PC-9 (cell line): ENCODE results near the gene ANKAR. TPM values are rescaled to one million over a fixed set of nuclear protein-coding genes. Genes with fewer than 3 reads are reported as not detected.

Experiments used
- BruUV-seq: library from RNA; stranded (reverse); fragments of 400-500 nt; replicated peaks from 2 replicates; lab custom pipeline; 2021; lab: Mats Ljungman, UMichigan
- CTCF ChIA-PET: fragments of 300-600 bp; sonication (Branson Sonifier 250); formaldehyde crosslinking; loops from one replicate; lab custom pipeline; 2022; ENCODE audit warnings: antibody characterized with exemption; lab: Charles Lee
- POLR2A ChIA-PET: fragments of 300-600 bp; sonication (Branson Sonifier 250); formaldehyde crosslinking; loops from one replicate; lab custom pipeline; 2022; ENCODE audit warnings: antibody characterized with exemption; ENCODE audit not compliant: unreplicated experiment; lab: Charles Lee
- DNase-seq, 2 experiments: peaks; one replicate each; pipeline versions ENCODE4 v3.0.0 to v3.0.0-alpha.2; 2015 to 2022; ENCODE audit warnings: mixed read lengths in 1 of 2
- H2AFZ ChIP-seq: fragments of 200-600 bp; sonication (generic); 2 replicates; pipeline ENCODE4 v1.8.1; 2017; ENCODE audit warnings: antibody characterized with exemption
- H3F3A ChIP-seq: fragments of 200-600 bp; sonication (generic); 2 replicates; pipeline ENCODE4 v1.8.1; 2017; ENCODE audit warnings: antibody characterized with exemption, mild to moderate bottlenecking, low read depth; ENCODE audit not compliant: insufficient read depth
- H3K27ac ChIP-seq: fragments of 200-600 bp; sonication (generic); 2 replicates; pipeline ENCODE4 v1.6.1; 2016; ENCODE audit warnings: mixed run types
- H3K27me3 ChIP-seq: fragments of 200-600 bp; sonication (generic); 2 replicates; pipeline ENCODE4 v1.6.1; 2016; ENCODE audit warnings: low read depth, mixed run types; ENCODE audit not compliant: insufficient read depth
- H3K36me3 ChIP-seq: fragments of 200-600 bp; sonication (generic); 2 replicates; pipeline ENCODE4 v1.6.1; 2016; ENCODE audit warnings: low read depth, mixed run types
- H3K4me1 ChIP-seq: fragments of 200-600 bp; sonication (generic); replicated peaks from 2 replicates; pipeline ENCODE4 v1.6.1; 2016; ENCODE audit warnings: mixed run types; ENCODE audit not compliant: insufficient read depth
- H3K4me2 ChIP-seq: fragments of 200-600 bp; sonication (generic); 2 replicates; pipeline ENCODE4 v1.6.1; 2017; ENCODE audit warnings: mixed run types
- H3K4me3 ChIP-seq: fragments of 200-600 bp; sonication (generic); 2 replicates; pipeline ENCODE4 v1.6.1; 2016; ENCODE audit warnings: mixed run types
- H3K79me2 ChIP-seq: fragments of 200-600 bp; sonication (generic); 2 replicates; pipeline ENCODE4 v1.6.1; 2017; ENCODE audit warnings: low read depth, mixed run types
- H3K9me2 ChIP-seq: fragments of 200-600 bp; sonication (generic); 2 replicates; pipeline ENCODE4 v1.8.1; 2017; ENCODE audit warnings: mild to moderate bottlenecking; ENCODE audit not compliant: insufficient read depth
- H3K9me3 ChIP-seq: fragments of 200-600 bp; sonication (generic); 2 replicates; pipeline ENCODE4 v1.8.1; 2016; ENCODE audit warnings: low read depth; ENCODE audit not compliant: insufficient read depth
- H4K20me1 ChIP-seq: fragments of 200-600 bp; sonication (generic); 2 replicates; pipeline ENCODE4 v1.8.1; 2017; ENCODE audit not compliant: insufficient read depth
- EZH2 ChIP-seq: fragments of 200-600 bp; sonication (generic); IDR thresholded peaks from 2 replicates; pipeline ENCODE4 v1.8.0; 2017; ENCODE audit warnings: antibody characterized with exemption, low read depth
- intact Hi-C: fragments of 100-400 bp; cut with micrococcal nuclease; formaldehyde crosslinking; loops from one replicate; pipeline ENCODE4 v1.10.0; 2022; ENCODE audit not compliant: unreplicated experiment
- total RNA-seq: library from RNA; stranded (reverse); gene quantifications from 2 replicates; pipeline ENCODE4 v1.2.3, GENCODE V29; 2021
- TF ChIP-seq, protein P1 (sequence below): fragments of 200-600 bp; sonication (generic); conservative IDR thresholded peaks from 2 replicates; pipeline ENCODE4 v1.6.1; 2017; ENCODE audit warnings: mixed run types, antibody characterized with exemption, mild to moderate bottlenecking, moderate library complexity

The ANKAR gene
- total RNA-seq, 1 experiment from 2014 or later: 3.6 TPM

DNA sequence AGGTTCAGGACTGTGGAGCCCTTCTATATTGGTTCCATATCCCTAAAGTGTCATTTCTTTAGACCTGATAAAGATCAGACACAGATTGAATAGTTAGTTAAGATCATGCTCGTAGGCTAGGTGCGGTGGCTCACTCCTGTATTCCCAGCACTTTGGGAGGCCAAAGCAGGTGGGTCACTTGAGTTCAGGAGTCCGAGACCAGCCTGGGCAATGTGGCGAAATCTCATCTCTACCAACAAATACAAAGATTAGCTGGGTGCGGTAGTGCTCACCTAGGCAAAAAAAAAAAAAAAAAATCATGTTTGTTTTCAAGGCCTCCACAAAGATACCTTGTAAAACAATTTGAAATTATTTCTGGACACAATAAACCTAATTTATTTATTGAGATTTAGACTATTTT, 4.6 kb upstream of the ANKAR start:
- Histone ChIP-seq H3K9me2 (no peaks in the 10 kb centered on the region), H3F3A (peaks cover 8% of the 10 kb centered on the region; the same call in 1 of the 2 replicates), H3K36me3 (no peaks in the 10 kb centered on the region), H3K9me3 (no peaks in the 10 kb centered on the region), H2AFZ (no peak overlapping the region), H3K4me1 (no peaks in the 10 kb centered on the region), H4K20me1 (no peaks in the 10 kb centered on the region), H3K27ac (no peak overlapping the region), H3K27me3 (no peaks in the 10 kb centered on the region), H3K4me2 (no peak overlapping the region), H3K4me3 (no peak overlapping the region), H3K79me2 (no peaks in the 10 kb centered on the region)
- TF ChIP-seq, protein P1, sequence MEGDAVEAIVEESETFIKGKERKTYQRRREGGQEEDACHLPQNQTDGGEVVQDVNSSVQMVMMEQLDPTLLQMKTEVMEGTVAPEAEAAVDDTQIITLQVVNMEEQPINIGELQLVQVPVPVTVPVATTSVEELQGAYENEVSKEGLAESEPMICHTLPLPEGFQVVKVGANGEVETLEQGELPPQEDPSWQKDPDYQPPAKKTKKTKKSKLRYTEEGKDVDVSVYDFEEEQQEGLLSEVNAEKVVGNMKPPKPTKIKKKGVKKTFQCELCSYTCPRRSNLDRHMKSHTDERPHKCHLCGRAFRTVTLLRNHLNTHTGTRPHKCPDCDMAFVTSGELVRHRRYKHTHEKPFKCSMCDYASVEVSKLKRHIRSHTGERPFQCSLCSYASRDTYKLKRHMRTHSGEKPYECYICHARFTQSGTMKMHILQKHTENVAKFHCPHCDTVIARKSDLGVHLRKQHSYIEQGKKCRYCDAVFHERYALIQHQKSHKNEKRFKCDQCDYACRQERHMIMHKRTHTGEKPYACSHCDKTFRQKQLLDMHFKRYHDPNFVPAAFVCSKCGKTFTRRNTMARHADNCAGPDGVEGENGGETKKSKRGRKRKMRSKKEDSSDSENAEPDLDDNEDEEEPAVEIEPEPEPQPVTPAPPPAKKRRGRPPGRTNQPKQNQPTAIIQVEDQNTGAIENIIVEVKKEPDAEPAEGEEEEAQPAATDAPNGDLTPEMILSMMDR: no peak
- no peak for TF ChIP-seq EZH2
- ChIA-PET CTCF (no interaction called here), POLR2A (no interaction called here)
- BruUV-seq: no TSS peak
- intact Hi-C loops: no loop called here
- DNase-seq: no peak

DNA sequence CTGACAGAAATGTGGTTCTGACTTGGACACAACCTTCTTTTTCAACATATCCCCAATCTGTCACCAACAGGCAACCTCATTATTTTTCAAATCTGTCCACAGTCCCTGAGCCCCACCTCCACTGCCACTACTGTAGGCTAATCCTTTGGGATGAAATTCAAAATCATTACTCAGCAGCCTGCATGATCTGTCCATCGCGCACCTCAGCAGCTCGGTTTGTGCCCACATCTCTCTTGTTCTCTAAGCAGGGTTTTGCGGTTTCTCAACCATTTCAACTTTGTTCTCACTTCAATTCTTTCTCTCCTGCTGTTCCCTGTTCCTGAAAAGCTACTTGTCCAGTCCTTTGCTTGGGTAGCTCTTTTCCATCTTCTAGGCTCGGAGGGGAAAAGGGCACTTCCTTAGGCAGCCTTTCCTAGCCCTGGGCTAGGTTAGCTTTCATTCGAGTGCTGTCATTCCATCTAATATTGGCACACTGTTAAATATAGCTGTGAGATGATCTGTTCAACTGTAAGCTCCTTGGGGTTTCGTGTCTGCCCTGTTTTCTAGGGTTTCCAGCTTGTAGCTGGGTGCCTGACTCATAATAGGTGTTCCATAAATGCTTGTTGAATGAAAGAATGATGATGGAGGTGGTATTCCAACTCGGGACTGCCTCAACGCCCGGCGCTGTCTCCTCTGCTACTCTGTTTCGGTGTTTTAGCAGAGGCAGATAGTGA, 653 bp upstream of the ANKAR start:
- Histone ChIP-seq H3K9me2 (no peaks in the 10 kb centered on the region), H2AFZ (peak overlapping the region; percentile 99; the same call in 1 of the 2 replicates), H3K4me2 (peak overlapping the region; percentile 94), H3K36me3 (no peaks in the 10 kb centered on the region), H3F3A (peaks cover 8% of the 10 kb centered on the region; the same call in 1 of the 2 replicates), H4K20me1 (no peaks in the 10 kb centered on the region), H3K27me3 (no peaks in the 10 kb centered on the region), H3K27ac (no peak overlapping the region), H3K79me2 (no peaks in the 10 kb centered on the region), H3K9me3 (0 out of 2 replicates have a peak, but pooled peaks cover 5% of the 10 kb centered on the region), H3K4me3 (peak overlapping the region; percentile 83; the same call in 1 of the 2 replicates), H3K4me1 (no peaks in the 10 kb centered on the region)
- no peak for DNase-seq
- CTCF ChIA-PET: no interaction called here
- intact Hi-C loops: no loop called here
- no TSS peak for BruUV-seq
- POLR2A ChIA-PET: no interaction called here
- TF ChIP-seq EZH2: no peak
- TF ChIP-seq, protein P1: no peak

DNA sequence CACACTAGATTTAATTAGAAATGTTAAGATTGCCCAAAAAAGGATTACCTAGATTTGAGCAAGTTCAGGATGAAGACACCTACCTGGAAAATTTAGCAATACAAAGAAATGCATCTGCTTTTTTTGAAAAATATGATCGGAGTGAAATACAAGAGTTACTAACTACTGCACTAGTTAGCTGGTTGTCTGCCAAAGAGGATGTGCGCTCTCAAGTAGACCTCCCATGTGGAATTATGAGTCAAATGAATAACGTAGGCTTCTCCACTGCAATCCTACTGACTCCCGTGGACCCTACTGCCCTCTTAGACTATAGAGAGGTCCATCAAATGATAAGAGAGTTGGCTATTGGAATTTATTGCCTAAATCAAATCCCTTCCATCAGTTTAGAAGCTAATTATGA, 2.0 kb downstream of the ANKAR start:
- DNase-seq: no peak
- ChIA-PET CTCF (no interaction called here), POLR2A (no interaction called here)
- Histone ChIP-seq H3K9me3 (0 out of 2 replicates have a peak, but pooled peaks cover 5% of the 10 kb centered on the region), H3K79me2 (no peaks in the 10 kb centered on the region), H3K4me2 (no peak overlapping the region), H3K4me1 (no peaks in the 10 kb centered on the region), H3K27ac (no peak overlapping the region), H2AFZ (no peak overlapping the region), H3F3A (peaks cover 8% of the 10 kb centered on the region; the same call in 1 of the 2 replicates), H3K27me3 (no peaks in the 10 kb centered on the region), H3K9me2 (no peaks in the 10 kb centered on the region), H3K4me3 (no peak overlapping the region), H3K36me3 (no peaks in the 10 kb centered on the region), H4K20me1 (no peaks in the 10 kb centered on the region)
- TF ChIP-seq, protein P1: no peak
- TF ChIP-seq EZH2: no peak
- no TSS peak for BruUV-seq
- intact Hi-C loops: no loop called here
